D721Med (cell line): Measurements from ENCODE around the gene ARL6IP1.

Experiments used
- DNase-seq: peaks from one replicate; pipeline ENCODE4 v3.0.0; 2011; ENCODE audit warnings: low spot score; ENCODE audit not compliant: insufficient read length
- FAIRE-seq: peaks from 2 replicates; lab custom pipeline; 2011; peaks lifted over from hg19 to GRCh38; lab: Jason Lieb, UNC
- CTCF ChIP-seq: IDR thresholded peaks from 2 replicates; pipeline ENCODE4 v1.5.1; 2012; ENCODE audit warnings: mild to moderate bottlenecking, control low read depth; ENCODE audit not compliant: insufficient read depth; ENCODE audit errors: missing control alignments

The ARL6IP1 gene

GRCh38 chr16:18834864-18835263, 33.5 kb upstream of the ARL6IP1 start:
- FAIRE-seq (no peak), DNase-seq (no peak)
- TF ChIP-seq CTCF = no peak

GRCh38 chr16:18833707-18834505, 32.6 kb upstream of the ARL6IP1 start:
- DNase-seq (no peak), FAIRE-seq (no peak)
- TF ChIP-seq CTCF = no peak

- FAIRE-seq = no peak
Observed at GRCh38 chr16:18832613-18833012, 31.3 kb upstream of the ARL6IP1 start.

GRCh38 chr16:18832006-18832405, 30.7 kb upstream of the ARL6IP1 start:
- DNase-seq = no peak
- FAIRE-seq = no peak
- TF ChIP-seq CTCF = no peak

More at GRCh38 chr16:18832613-18833012, 31.3 kb upstream of the ARL6IP1 start:
- DNase-seq = no peak
- no peak for TF ChIP-seq CTCF

GRCh38 chr16:18829251-18829650, 27.9 kb upstream of the ARL6IP1 start:
- TF ChIP-seq CTCF = no peak
- DNase-seq = no peak
- FAIRE-seq = no peak

GRCh38 chr16:18827890-18828289, 26.5 kb upstream of the ARL6IP1 start:
- no peak for FAIRE-seq
- no peak for TF ChIP-seq CTCF
- no peak for DNase-seq

GRCh38 chr16:18816286-18816685, 14.9 kb upstream of the ARL6IP1 start:
- TF ChIP-seq CTCF = no peak
- FAIRE-seq (no peak), DNase-seq (no peak)
